Dermis microvascular lymphatic vessel endothelial cell (primary cell): ENCODE results near the gene TM7SF3. TPM values are rescaled to one million over a fixed set of nuclear protein-coding genes. Genes with fewer than 3 reads are reported as not detected.
"Not testable (repeated sequence)": the region's sequence is repeated elsewhere in the genome, so short reads cannot be mapped to it uniquely, and the experiment has no call there.

Experiments used
- DNase-seq, 2 donors: peaks; one replicate each; pipeline versions ENCODE4 v3.0.0 to v3.0.0-alpha.2; 2010; ENCODE audit warnings: low read depth in 2 of 2
- total RNA-seq: library from RNA; depleted of rRNA; stranded (reverse); fragments of >200 nt; gene quantifications from 2 replicates; pipeline ENCODE4 v1.2.1, GENCODE V29; 2014

TM7SF3 gene
- total RNA-seq, 1 donor from 2014 or later, result 128 TPM

DNA sequence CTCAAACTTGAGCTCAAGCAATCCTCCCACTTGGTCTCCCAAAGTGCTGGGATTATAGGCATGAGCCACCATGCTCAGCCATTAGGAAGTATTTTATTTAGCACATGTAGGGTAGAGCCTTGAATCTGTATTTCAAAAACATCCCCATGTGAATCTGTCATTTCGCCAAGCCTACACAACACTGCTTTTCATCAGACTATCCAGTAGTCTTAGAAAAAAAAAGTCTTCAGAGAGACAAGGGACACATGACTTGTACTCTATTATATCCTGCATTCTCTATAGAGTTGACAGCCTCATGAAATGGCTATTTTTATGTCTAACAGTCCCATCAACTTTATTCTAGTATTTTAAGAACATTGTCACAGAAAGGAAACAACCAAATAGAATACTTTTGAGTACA, 35.4 kb downstream of the TM7SF3 start:
- no peak for DNase-seq

DNA sequence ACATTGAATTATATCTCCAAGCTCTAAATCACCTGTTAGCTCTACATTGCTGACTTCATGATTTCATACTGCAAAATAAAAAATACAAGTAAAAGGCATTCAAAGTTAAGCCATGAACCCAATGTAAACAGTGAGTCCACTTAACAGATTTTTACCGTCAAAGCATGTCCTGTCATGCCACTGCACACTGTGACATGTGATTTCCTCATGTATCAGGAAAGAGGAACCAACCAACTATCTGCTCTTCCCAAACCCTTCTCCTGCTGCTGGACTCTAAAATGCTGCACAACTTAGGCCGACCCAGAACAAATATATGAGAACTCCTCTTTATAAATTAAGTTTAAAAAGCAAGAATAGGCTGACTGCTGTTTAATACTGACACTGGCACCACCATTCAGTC, 37.5 kb downstream of the TM7SF3 start:
- no peak for DNase-seq

DNA sequence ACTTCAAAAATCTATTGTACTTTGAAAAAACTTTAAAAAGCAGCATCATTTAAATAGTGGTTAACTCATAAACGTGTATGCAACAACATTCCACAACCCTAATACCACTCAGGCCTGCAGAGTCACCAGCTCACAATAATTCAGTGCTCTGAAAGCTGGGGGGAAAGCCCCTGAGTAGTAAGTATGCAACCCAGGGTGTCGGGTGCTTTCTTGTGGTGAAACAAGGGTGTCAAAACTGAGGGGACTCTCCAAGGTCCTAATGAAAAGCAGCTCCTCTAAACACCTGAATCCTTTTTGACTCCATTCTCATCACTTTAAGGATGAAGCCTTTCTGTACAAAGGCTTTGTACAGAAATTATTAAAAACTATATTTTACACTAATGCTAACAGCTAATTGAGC, 42.2 kb downstream of the TM7SF3 start:
- DNase-seq, result no peak

DNA sequence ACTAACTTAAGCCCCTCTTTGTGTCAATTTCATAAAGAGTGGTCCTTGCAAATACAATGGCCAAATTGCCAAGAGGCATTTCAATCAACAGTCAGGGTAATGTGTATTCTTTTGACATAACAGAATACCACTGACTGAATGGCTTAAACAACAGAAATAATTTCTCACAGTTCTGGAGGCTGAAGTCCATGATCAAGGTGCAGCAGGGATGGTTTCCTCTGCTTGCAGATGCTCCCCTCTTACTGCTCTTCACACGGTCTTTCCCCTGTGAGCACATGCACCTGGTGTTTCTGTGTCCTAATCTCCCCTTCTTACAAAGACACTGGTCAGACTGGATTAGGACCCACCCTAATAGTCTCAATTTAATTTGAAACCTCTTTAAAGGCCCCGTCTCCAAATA, 44.0 kb downstream of the TM7SF3 start:
- DNase-seq, result no peak

DNA sequence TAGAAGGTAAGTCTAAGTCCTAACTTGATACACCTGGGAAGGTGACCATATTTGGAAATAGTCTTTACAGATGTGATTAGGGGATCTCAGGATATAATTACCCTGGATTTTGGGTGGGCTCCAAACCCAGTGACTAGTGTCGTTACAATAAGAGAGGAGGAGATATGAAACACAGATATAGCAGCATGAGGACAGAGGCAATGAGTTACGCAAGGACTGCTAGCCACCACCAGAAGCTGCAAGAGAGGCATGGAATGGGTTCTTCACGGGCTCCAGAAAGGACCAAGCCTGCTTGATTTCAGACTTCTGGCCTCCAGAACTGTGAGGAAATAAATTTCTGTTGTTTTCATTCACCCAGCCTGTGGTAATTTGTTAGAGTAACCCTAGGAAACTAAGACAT, 47.3 kb downstream of the TM7SF3 start:
- DNase-seq, result no peak

DNA sequence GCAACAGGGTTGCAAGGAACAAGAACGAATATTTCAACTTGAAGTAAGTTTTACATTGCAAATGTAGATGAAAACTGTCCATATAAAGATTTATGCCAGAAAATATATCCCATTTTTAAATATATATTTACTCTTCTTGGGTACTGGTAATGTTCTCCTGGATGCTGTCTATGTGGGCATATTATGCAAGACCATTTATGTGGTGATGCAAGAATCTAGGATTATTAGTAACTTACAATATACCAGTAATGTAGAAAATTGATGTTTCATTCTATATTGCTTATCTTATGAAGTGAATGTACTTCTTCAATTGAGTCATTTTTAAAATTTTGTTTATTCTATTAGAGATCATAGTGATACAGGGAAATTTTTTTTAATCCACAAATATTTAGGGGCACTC, 50.8 kb downstream of the TM7SF3 start:
- no peak for DNase-seq

DNA sequence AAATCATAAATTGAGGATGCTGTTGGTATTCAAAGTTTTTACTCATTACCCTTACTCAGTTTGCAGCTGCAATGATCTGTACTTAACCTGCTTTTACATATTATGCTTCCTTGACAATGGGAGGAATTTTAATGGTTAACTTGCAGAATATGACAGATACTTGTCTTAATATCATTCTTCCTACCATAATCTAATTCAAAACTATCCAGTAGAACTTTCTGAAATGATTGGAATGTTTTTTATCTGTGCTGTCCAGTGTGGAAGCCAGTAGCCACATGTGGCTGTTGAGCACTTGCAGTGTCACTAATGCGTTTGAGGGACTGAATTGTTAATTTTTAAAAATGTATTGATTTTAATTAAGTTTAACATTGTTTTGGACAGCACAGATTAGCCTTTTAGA, 52.4 kb downstream of the TM7SF3 start:
- no peak for DNase-seq

DNA sequence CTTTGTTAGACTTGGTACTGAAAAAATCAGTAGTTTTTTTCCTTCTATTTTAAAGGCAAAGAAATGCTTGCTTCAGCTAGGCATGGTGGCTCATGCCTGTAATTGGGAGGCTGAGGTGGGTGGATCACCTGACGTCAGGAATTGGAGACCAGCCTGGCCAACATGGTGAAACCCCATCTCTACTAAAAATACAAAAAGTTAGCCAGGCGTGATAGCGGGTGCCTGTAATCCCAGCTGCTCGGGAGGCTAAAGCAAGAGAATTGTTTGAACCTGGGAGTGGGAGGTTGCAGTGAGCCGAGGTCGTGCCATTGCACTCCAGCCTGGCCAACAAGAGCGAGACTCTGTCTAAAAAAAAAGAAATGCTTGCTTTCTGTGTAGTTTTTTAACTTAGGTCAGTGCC, 52.8 kb downstream of the TM7SF3 start:
- not testable (repeated sequence) for DNase-seq

DNA sequence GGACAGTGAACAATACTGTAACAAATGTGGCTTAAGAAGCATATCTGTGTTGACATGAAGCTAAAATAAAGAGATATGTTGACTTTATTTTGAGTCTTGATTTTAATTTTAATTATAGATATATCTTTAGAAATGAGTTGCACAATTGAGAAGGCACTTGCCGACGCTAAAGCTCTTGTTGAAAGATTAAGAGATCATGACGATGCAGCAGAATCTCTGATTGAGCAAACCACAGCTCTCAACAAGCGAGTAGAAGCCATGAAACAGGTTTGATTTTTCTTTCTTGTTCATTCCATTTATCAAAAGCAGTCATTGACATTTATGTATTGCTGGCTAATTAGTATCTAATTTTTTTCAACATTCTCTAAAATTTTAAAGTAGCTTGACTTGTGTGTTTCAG, 60.2 kb downstream of the TM7SF3 start:
- DNase-seq, result no peak

DNA sequence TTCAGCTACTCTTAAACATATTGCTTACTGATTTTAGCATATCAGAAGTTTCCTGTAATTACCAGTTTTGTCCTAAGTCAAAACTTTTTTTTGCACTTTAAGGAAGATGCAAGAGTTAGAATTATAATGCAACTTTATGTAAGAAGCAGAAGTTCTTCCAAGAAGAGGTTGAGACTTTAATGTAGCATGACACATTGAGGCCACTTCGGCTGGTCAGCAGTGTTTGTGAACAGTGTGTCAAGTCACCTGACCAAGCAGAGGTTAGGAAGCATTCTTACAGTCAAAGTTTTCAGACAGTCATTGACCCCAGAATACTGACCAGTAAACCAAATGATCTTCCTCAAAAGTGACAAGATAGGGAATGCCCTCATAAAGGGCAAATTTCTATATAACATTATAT, 60.7 kb downstream of the TM7SF3 start:
- no peak for DNase-seq

DNA sequence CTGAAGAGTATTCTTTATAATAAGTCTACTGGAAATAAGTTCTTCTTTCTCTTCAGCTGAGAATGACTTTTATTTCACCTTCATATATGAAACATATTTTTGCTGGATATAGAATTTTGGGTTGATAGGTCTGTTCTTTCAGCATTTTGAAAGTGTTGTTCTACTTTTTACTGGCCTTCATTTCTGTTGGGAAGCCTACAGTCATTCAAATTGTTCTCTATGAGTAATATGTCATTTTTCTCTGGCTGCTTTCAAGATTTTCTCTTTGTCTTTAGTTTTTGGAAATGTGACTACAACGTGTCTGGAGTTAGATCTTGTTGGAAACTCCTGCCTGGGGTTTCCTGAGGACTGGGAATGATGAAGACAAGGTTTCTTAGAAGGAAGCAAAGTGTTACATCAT, 65.9 kb downstream of the TM7SF3 start:
- DNase-seq, result no peak

DNA sequence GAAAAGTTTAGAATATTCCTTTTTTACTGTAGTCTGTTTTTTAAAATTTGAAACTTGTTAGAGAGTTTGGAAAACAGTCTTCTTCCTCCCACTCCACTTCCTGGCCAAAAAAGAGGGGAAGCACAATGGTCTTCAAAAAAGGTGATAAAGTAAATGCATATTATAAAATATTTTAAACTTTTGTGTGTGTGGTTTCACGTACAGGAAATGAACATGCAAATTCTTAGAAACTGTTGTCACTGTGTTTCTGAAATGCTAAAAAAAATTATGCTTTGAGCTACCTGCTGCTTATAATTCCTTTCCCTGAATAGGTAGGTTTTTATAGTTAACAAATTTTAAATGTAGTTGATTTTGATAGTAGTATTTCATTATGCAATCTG, 73.0 kb downstream of the TM7SF3 start:
- peak in 1 of 2 donors; percentile 22 for DNase-seq

DNA sequence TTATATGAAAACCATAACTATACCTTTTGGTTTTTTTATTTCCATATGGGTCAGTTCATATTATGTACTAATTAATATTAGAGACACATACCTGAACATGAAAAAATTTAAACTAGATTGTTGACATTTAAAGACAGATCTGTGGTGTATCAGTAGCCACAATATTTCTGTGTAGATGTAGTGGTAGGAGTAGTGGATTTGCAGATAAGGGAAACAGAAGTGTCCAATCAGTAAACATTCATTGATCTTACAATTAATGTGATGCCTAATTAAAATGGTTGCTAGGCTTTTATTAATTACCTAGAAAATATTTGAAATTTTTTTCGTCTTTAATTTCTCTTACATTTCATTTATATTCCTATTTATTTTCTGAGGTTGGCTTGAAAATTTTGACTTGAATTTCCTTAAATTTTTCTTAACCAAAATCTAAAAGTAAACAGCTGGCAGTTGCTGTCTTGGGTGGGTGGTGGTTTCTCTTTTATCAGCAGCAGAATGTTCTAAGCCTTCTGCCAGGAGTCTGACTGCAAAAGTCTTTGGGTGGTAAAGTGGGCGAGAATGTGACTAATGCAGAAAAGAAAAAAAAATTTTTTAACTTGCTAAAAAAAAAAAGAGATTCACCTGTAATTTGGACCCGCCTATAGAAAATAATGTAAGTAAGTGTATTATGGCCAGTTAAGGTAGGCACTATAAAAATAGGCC, 73.5 kb downstream of the TM7SF3 start:
- peak in 1 of 2 donors; percentile 22 for DNase-seq

DNA sequence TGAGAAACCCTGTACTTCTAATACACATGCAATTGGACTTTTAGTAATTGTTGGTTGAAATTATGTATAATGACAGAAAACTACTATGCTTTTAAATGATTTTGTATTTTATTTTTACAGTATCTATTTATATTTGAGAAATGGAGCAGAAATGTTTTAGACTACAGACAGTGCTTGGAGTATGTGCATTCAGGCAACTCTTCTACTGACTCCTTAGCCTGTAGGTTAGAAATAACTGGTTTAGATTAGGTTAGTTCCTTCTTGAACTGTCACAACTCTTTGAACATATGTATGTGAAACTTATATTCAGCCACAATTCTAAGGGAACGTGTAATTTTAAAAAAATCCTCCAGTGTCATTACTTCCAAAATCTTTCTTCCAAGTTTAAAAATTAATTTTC, 74.2 kb downstream of the TM7SF3 start:
- DNase-seq, result no peak

DNA sequence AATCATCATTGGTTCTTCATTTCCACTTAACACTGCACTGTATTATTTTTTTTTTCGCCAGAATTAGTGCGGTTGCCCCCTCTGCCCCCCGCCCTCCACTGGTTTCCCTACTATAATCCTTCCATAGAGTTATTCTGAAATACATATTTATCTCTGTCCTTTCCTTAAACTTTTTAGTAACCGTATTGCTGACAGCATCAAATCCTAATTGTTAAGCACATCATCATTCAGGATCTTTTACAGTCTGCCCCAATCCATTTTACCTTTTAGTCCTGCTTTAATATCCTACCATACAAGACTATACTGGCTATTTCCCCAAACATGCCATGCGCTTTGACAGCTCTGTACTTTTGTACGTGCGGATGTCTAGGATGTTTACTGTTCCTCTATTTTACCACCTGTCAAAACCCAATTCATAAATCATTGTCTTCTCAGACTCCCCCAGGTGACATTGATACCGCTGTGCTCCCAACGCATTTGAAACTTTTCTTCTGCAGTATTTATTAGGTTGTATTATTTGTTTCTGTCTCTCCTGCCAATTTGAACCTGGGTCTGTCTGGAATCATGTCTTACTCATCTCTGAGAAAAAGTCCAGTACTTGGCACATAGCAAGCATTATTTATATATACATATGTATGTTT, 74.9 kb downstream of the TM7SF3 start:
- DNase-seq, result peak in 1 of 2 donors; percentile 22

DNA sequence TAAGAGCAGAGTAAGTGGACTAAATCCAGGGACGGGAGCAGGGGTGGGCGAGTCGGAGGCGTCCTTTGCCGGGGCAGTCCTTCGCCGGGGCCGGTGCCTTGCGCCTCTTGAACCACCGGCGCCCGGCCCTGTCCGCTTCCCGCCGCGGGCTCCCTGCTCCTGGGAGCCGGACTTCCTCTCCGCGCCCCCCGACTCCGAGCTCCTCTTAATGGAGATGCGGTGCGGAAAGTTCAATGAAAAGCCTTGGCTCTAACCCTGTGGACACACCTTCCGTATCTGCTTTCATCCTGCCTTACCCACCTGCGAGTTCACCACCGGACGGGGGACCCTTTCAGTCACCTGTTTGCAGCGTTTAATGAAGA, 75.5 kb downstream of the TM7SF3 start:
- DNase-seq, result no peak

DNA sequence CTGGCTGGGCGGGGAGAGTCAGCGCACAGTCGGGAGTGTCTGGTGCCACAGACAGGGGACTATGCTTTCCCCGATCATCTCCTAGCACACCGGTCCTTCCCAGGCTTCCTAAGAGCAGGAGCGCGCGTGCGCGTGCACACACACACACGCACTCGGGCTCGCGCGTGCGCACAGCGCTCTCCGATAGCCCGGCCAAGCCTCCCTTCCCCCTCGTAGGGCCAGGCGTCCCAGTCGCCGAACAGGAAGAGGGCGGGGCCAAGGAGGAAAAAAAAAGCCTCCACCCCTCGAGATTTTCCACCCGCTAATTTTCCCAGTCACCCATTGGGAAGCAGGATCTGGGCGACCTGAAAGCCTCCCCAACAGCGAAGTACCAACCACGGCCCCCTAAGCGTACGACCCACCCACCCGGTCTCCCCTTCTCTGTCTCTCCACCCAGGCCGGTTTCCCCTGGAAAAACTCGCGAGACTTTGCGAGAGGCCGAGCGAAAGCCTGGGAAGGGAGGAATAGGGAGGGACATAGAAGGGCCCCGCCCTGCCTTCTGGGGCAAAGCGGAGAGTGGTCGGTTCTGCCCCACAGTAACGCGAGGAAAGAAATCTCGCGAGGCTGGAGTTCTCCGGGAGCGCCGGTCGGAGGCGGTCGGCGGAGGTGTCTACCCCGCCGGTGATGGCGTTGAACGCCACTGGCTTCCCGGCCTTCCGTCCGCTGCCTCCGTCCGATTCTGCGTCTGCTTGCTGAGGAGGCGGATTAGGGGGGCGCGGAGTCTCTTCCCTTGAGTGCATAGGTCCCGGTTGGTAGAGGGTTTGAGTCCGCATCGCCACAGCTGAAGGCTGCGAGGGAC, 76.1 kb downstream of the TM7SF3 start, which contains the start of the genes FGFR1OP2 and INTS13:
FGFR1OP2 (plus strand) TSS at position 608 of the 838 bp plus-strand sequence. CDS start 15,689 bp downstream, outside the sequence.
INTS13 (minus strand) TSS at position 119 of the 838 bp plus-strand sequence. CDS start 1,178 bp downstream, outside the sequence.
- peak; percentile 98 to 99 for DNase-seq

DNA sequence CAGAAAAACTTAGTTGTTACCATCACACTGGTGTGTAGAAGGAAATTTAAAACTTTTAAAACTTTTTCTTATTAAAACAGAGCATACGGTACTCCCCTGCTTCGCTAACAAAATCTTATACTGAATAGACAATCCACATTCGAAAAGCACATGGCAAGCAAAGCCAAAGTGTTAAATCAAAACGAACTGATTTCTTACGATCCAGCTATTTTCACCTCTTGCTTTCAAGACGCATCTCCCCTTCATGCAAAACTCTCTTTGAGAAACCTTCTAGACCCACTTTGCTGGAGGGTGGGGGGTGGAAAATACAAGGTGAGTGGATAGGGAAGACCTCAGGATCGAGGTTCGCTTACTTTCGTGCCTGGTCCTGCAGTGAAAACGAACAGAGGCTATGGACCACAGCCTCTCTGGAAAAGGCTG, 76.7 kb downstream of the TM7SF3 start:
- DNase-seq, result no peak

DNA sequence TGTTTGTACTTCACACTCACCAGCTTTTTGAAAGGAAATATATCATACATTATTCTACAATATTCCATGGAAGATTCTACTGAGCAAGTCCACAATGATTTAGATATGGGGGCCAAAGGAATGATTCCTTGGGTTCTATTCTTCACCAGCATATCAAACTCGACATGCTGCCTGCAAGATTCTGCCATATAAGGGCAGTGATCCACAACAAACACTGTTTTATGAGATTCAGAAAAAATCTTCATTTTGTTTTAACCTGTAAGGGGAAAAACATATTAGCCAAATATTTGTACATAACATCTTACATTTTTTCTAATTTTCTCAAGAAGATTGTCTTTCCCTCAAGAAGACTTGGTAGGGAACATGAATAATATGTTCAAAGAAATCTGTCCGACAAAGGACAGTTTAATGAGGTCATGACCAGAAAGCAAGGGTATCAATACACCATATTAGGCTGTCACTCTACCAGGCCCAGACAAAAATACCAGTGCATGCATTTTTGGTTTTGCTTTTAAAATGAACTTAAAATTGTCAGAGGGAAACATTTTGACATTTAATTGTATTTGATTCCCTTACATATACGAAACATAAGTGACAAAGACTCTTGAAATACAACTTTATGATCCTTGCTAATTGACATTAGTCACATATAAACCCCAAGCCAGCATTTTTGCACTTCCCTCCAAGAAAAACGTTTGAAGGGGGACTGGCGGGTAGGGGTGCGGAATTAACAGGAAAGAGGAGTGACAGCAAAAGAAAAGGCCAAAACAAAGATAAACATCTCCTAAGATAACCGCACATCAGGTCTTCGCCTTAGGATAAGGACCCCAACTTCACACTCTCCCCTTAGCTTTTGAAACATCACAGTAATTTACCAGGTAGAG, 77.4 kb downstream of the TM7SF3 start:
- DNase-seq, result no peak

DNA sequence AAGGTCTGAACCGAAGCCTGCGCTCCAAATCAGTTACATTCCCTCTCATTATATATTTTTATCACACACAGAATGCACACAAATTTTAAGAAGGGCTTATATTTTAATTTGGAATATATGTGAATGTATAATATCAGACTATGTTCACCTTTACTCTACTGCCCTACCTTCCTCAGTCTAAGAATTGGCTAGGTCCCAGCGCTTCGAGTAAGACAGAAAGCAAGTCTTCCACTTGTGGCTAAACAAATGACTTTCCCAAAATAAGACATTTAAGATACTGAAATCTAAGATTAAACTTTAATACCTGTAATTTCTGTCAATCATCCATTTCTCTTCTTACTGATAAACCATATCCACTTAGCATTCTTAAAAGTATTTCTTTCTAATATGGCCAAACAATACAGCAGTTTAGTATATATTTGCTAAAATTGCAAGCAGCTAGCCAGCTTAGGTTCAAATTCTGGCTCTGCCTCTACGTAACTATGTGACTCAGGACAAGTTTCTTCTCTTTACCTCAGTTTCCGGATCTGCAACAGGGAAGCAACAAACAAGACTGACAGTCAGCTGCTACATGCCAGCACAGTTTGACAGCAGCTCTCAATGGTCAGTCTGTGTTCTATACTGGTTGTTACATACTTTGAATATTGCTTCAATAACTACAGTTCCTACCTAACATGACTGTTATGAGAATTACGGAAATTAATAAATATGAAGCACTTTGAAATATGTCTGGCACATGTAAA, 78.4 kb downstream of the TM7SF3 start:
- peak in 1 of 2 donors; percentile 34 for DNase-seq

DNA sequence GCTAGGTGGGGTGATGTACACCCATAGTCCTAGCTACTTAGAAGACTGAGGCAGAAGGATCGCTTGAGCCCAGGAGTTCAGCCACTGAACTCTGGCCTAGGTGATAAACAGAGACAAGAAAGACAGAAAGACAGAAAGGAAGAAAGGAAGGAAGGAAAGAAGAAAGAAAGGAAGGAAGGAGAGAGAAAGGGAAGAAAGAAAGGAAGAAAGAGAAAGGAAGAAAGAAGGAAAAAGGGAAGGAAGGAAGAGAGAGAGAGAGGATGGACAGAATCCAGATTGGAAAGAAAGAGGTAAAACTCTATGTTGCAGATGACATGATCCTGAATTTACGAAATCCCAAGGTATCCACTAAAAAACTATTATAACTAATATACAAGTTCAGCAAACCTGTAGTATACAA, 84.6 kb downstream of the TM7SF3 start:
- DNase-seq, result no peak
